Stimulated activated effector memory CD8-positive, alpha-beta T cell treated with anti-CD3 and anti-CD28 coated beads, Interleukin-12 subunit alpha, Interleukin-12 subunit beta, amount 100 ng/mL, for 72 hours (primary cell): Measurements from ENCODE around the gene MRC1.

Source experiments
- ATAC-seq: fragments of 150-1000 bp; cut with Tn5 transposase; 2 replicates; pipeline ENCODE4 v1.10.0; 2021
- DNase-seq, 2 donors: peaks; one replicate each; pipeline ENCODE4 v3.0.0; 2021 to 2022; ENCODE audit warnings: low spot score in 2 of 2
- H3K27ac Mint-ChIP-seq: one replicate; pipeline ENCODE4 v1.8.0; 2022; ENCODE audit warnings: mild to moderate bottlenecking, mixed read lengths
- H3K36me3 Mint-ChIP-seq: one replicate; pipeline ENCODE4 v1.8.0; 2022; ENCODE audit warnings: mild to moderate bottlenecking, mixed read lengths
- H3K4me1 Mint-ChIP-seq: one replicate; pipeline ENCODE4 v1.8.0; 2022; ENCODE audit warnings: mixed read lengths
- H3K4me3 Mint-ChIP-seq: one replicate; pipeline ENCODE4 v1.8.0; 2022; ENCODE audit warnings: mild to moderate bottlenecking, mixed read lengths
- H3K9me3 Mint-ChIP-seq: one replicate; pipeline ENCODE4 v1.8.0; 2022; ENCODE audit warnings: mixed read lengths

Gene MRC1

DNA sequence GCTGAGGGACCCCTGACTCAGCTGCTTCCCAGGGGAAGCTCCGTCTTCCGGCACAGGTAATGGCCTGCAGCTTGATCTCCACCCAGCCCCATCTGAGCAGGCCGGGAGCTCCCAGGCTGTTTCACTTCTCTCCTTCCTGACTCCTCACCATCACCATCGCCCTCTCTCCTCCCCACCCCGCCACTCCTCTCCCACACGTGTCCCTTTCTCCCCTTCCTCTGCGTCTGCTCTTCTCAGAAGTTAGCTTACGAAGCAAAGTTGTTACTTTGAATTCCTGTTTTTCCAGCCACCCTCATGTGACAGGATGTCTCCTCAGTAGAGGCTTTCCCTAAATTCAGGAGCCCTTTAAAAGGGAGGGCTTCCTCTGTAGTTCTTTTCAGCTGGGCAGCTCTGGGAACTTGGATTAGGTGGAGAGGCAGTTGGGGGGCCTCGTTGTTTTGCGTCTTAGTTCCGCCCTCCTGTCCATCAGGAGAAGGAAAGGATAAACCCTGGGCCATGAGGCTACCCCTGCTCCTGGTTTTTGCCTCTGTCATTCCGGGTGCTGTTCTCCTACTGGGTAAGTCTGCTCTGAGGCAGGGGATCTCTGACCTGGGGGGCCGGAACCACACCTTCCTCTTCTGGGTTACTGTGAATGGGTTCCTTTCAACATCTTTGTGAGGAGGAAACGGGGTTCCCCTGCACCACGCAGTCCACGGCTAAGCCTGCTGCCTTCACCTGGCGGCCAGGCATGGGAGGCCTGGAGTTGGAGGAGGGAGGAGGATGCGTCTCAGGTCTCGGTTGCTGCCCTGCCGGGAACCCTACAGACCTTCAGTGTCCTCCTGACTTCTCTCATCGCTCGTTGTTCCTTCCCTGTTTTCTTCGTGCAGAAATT lies at the start of gene MRC1:
Gene MRC1 (plus strand): TSS at position 378 of the 871 bp plus-strand sequence. CDS start 118 bp downstream, at position 496.
- peak; percentile 35 for ATAC-seq
- Mint-ChIP-seq H3K9me3 (no peaks in the 10 kb centered on the region), H3K27ac (no peak within 1 kb of the TSS), H3K4me3 (no peak within 1 kb of the TSS), H3K36me3 (no peaks in the 10 kb centered on the region), H3K4me1 (peaks cover 7% of the 10 kb centered on the region)
- DNase-seq: no peak

GRCh38 chr10:17764142-17764541 lies 45.0 kb upstream of the MRC1 start:
- DNase-seq (no peak), ATAC-seq (no peak)
- no peaks in the 10 kb centered on the region for H3K9me3 Mint-ChIP-seq
- H3K4me1 Mint-ChIP-seq: no peaks in the 10 kb centered on the region
- H3K4me3 Mint-ChIP-seq: no peak overlapping the region
- H3K36me3 Mint-ChIP-seq: no peaks in the 10 kb centered on the region
- no peak overlapping the region for H3K27ac Mint-ChIP-seq

- H3K27ac Mint-ChIP-seq: no peak overlapping the region
- no peak overlapping the region for H3K4me3 Mint-ChIP-seq
- H3K4me1 Mint-ChIP-seq: no peaks in the 10 kb centered on the region
These were observed 43.5 kb upstream of the MRC1 start for GRCh38 chr10:17765602-17766001.

GRCh38 chr10:17766731-17767130 lies 42.4 kb upstream of the MRC1 start:
- Mint-ChIP-seq H3K27ac (no peak overlapping the region), H3K4me1 (no peaks in the 10 kb centered on the region), H3K36me3 (no peaks in the 10 kb centered on the region), H3K9me3 (no peaks in the 10 kb centered on the region), H3K4me3 (no peak overlapping the region)
- no peak for DNase-seq
- no peak for ATAC-seq

More at GRCh38 chr10:17765602-17766001, 43.5 kb upstream of the MRC1 start:
- no peaks in the 10 kb centered on the region for H3K36me3 Mint-ChIP-seq
- no peaks in the 10 kb centered on the region for H3K9me3 Mint-ChIP-seq
- ATAC-seq: no peak
- DNase-seq: no peak

DNA sequence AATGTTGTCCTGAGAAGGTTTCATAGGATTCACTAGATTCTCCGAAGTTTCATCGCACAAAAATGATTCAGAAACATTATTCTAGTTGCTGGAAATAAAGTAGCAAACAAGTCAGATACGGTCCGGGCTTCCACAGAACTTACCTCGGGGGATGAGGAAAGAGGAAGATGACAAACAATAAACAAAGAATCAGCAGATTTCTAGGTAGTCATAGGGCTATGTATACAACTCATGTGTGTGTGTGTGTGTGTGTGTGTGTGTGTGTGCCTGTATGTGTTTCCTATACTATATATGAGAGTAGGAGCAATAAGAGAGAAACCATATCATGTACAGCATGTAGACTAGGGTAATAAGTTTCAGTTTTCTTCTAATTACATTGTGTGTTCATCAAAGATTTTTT lies 40.7 kb upstream of the MRC1 start:
- no peaks in the 10 kb centered on the region for H3K9me3 Mint-ChIP-seq
- H3K27ac Mint-ChIP-seq: no peak overlapping the region
- DNase-seq: no peak

DNA sequence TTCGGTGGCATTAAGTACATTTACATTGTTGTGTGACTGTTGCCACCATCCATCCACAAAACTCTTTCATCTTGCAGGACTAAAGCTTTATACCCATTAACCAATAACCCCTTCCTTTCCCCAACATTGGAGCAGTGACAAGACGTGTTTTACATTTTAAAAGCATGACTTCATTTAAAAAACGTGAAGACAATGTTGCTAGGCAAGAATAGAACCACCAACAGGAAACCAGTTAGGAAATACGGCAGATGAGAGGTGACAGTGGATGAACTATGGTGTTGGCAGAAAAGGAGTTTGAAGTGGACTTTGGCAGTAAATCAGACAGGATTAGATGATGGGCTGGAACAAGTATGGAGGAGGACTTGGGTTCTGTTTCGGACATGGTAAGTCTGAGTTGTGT lies 40.2 kb upstream of the MRC1 start:
- ATAC-seq: no peak
- H3K36me3 Mint-ChIP-seq: no peaks in the 10 kb centered on the region

More for the DNA sequence above, 40.7 kb upstream of the MRC1 start:
- Mint-ChIP-seq H3K36me3 (no peaks in the 10 kb centered on the region), H3K4me1 (no peaks in the 10 kb centered on the region), H3K4me3 (no peak overlapping the region)
- ATAC-seq: no peak

GRCh38 chr10:17771017-17771416 lies 38.1 kb upstream of the MRC1 start:
- Mint-ChIP-seq H3K4me3 (no peak overlapping the region), H3K4me1 (no peaks in the 10 kb centered on the region), H3K27ac (no peak overlapping the region), H3K36me3 (no peaks in the 10 kb centered on the region), H3K9me3 (no peaks in the 10 kb centered on the region)
- DNase-seq (no peak), ATAC-seq (no peak)

More for the DNA sequence above, 40.2 kb upstream of the MRC1 start:
- DNase-seq: no peak
- H3K27ac Mint-ChIP-seq: no peak overlapping the region
- no peaks in the 10 kb centered on the region for H3K4me1 Mint-ChIP-seq
- H3K9me3 Mint-ChIP-seq: no peaks in the 10 kb centered on the region
- H3K4me3 Mint-ChIP-seq: no peak overlapping the region

GRCh38 chr10:17779784-17780183 lies 29.4 kb upstream of the MRC1 start:
- Mint-ChIP-seq H3K36me3 (no peaks in the 10 kb centered on the region), H3K4me3 (no peak overlapping the region), H3K9me3 (no peaks in the 10 kb centered on the region), H3K4me1 (no peaks in the 10 kb centered on the region), H3K27ac (no peak overlapping the region)
- DNase-seq (no peak), ATAC-seq (no peak)

GRCh38 chr10:17780727-17781126 lies 28.4 kb upstream of the MRC1 start:
- Mint-ChIP-seq H3K36me3 (no peaks in the 10 kb centered on the region), H3K4me1 (no peaks in the 10 kb centered on the region), H3K4me3 (no peak overlapping the region), H3K27ac (no peak overlapping the region), H3K9me3 (no peaks in the 10 kb centered on the region)
- no peak for ATAC-seq
- DNase-seq: no peak

GRCh38 chr10:17781856-17782255 lies 27.3 kb upstream of the MRC1 start:
- no peaks in the 10 kb centered on the region for H3K9me3 Mint-ChIP-seq
- peak; percentile 32 for ATAC-seq
- no peak for DNase-seq
- H3K4me1 Mint-ChIP-seq: no peaks in the 10 kb centered on the region
- H3K4me3 Mint-ChIP-seq: no peak overlapping the region
- no peak overlapping the region for H3K27ac Mint-ChIP-seq
- H3K36me3 Mint-ChIP-seq: no peaks in the 10 kb centered on the region

DNA sequence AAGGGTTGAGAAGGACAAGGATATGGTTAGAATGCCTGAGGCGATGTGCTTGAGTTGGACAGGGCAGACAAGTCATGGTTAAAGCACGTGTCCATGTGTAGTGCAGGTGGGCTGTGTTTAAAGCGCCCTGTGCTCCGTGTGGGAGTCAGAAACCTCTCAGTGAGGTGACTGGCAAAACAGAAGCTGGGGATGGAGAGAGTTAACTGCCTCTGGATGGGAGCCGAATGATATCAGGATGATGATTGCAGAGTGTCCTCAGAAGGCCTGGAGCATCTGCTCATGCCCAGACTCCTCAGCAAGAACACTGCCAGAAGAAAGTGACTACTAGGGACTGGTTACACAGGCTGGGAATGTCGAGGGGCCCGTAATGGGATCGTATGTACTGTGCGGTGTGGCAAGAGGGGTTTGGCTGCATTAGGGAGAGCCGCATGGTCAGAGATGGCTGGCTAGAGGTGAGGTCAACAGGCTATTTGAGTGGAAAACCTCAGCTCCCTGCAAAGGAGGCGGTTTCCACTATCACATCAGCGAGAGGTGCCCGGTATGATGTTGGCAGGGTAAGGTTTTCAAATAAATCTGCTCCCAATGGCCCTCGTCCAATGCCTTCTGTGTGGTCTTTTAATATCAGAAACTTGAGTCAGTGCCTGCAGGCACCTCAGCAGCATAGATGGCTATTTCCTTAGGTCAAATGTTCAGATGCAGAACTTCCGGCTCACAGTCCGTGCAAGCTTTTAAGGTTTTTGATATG lies 26.1 kb upstream of the MRC1 start:
- ATAC-seq (no peak), DNase-seq (no peak)
- Mint-ChIP-seq H3K27ac (no peak overlapping the region), H3K9me3 (no peaks in the 10 kb centered on the region), H3K4me1 (no peaks in the 10 kb centered on the region), H3K36me3 (no peaks in the 10 kb centered on the region), H3K4me3 (no peak overlapping the region)

- ATAC-seq (no peak), DNase-seq (no peak)
- Mint-ChIP-seq H3K9me3 (no peaks in the 10 kb centered on the region), H3K4me3 (no peak overlapping the region), H3K27ac (no peak overlapping the region), H3K4me1 (no peaks in the 10 kb centered on the region), H3K36me3 (no peaks in the 10 kb centered on the region)
These were observed 25.4 kb upstream of the MRC1 start for GRCh38 chr10:17783751-17784150.

GRCh38 chr10:17784688-17785087 lies 24.5 kb upstream of the MRC1 start:
- Mint-ChIP-seq H3K27ac (no peak overlapping the region), H3K4me1 (no peaks in the 10 kb centered on the region), H3K4me3 (no peak overlapping the region), H3K9me3 (no peaks in the 10 kb centered on the region), H3K36me3 (no peaks in the 10 kb centered on the region)
- ATAC-seq: no peak
- no peak for DNase-seq

GRCh38 chr10:17785276-17785930 lies 23.7 kb upstream of the MRC1 start:
- no peaks in the 10 kb centered on the region for H3K9me3 Mint-ChIP-seq
- DNase-seq: no peak
- no peak overlapping the region for H3K4me3 Mint-ChIP-seq
- H3K36me3 Mint-ChIP-seq: no peaks in the 10 kb centered on the region
- no peak overlapping the region for H3K27ac Mint-ChIP-seq
- no peaks in the 10 kb centered on the region for H3K4me1 Mint-ChIP-seq
- ATAC-seq: no peak

DNA sequence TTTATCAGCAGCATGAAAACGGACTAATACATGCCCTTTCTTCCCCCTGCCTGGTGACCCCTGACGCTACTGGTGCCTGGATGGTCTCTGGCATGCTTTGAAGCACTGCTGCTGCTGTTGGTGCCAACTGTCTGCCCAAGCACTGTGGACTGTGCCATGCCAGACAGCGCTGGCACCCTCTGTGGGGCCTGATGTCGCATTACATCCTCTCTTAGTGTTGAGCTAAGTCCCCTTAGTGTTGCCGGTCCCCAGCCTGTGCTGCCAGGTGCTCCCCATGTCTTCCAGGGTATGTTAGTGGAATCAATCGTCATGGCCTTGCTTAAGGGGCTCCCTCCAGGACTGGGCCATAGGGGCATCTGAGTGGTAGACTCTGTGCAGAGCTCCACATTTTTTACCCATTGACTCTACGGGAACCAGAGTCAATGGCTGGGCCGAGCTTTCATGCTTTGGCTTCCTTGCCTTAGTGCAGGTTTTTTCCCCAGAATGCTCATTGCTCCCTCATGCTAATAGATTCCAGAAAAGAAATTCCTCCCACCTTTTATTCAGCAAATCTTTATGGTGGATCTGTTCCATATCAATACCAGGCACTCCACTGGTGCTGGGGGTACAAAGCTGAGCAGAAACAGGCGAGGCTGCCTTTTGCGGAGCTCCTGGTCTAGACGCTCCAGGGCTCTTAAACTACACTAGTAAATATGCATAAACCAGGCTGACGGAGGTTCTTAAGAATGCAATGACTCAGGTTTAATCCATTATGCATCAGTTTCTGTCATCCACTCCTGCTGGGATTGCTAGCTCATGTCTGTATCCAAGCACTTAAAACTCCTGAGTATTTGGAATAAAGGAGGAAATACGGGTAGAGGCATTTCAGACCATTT lies 21.8 kb upstream of the MRC1 start:
- no peaks in the 10 kb centered on the region for H3K36me3 Mint-ChIP-seq
- H3K4me3 Mint-ChIP-seq: no peak overlapping the region
- H3K9me3 Mint-ChIP-seq: no peaks in the 10 kb centered on the region
- no peaks in the 10 kb centered on the region for H3K4me1 Mint-ChIP-seq
- peak; percentile 44 for ATAC-seq
- DNase-seq: no peak
- no peak overlapping the region for H3K27ac Mint-ChIP-seq
